Myocyte (in vitro differentiated cells): ENCODE results near the gene PTPN12. TPM values are rescaled to one million over a fixed set of nuclear protein-coding genes. Genes with fewer than 3 reads are reported as not detected.
"Not testable (repeated sequence)": the region's sequence is repeated elsewhere in the genome, so short reads cannot be mapped to it uniquely, and the experiment has no call there.

Experiments used
- DNase-seq: peaks from one replicate; pipeline ENCODE4 v3.0.0-alpha.2; 2012; ENCODE audit warnings: low read depth
- total RNA-seq: library from RNA; depleted of rRNA; stranded (reverse); fragments of >200 nt; gene quantifications from 2 replicates; pipeline ENCODE4 v1.2.3, GENCODE V29; 2014

PTPN12 gene
- total RNA-seq, 1 donor from 2014 or later = 48.9 TPM

DNA sequence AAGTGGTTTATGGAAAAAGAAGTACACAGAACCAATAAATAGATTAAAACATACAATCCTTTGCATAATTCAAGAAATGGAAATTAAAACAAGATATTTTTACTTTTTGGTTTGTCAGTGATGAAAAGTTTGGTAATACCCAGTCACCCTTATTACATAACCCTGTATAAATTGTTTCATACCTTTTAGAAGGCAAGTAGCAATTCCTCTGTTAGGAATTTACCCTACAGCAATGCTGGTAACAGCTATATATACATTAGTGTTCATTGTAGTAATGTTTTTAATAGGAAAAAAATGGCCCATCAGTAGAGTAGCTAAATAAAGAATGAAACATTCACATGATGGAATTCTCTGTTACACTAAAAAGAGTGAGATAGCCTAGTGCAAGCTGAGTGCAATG, 42.7 kb downstream of the PTPN12 start:
- DNase-seq = no peak

GRCh38 chr7:77580762-77581350, 43.8 kb downstream of the PTPN12 start:
- DNase-seq = peak; percentile 45

GRCh38 chr7:77587272-77587671, 50.2 kb downstream of the PTPN12 start:
- peak; percentile 31 for DNase-seq

GRCh38 chr7:77600952-77601351, 63.9 kb downstream of the PTPN12 start:
- DNase-seq = no peak

DNA sequence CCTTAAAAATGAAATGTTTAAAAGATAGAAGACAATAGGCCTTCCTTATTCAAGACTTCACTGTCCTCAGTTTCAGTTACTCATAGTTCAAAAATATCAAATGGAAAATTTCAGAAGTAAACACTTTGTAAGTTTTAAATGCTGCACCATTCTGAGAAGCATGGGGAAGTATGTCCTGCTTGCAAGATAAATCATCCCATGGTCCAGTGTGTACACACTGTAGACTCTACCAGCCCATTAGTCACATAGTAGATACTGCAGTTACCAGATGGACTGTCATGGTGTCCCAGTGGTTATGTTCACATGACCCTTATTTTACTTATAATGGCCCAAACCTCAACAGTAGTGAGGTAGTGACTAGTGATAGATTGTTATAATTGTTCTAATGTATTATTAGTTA, 69.5 kb downstream of the PTPN12 start:
- DNase-seq = no peak

GRCh38 chr7:77619314-77619713, 82.2 kb downstream of the PTPN12 start:
- DNase-seq = no peak

- no peak for DNase-seq
These were observed 89.7 kb downstream of the PTPN12 start for GRCh38 chr7:77626586-77627308.

- DNase-seq = peak; percentile 28
These were observed 90.2 kb downstream of the PTPN12 start for GRCh38 chr7:77627309-77627676.

- no peak for DNase-seq
These were observed 92.7 kb downstream of the PTPN12 start for GRCh38 chr7:77629797-77630196.

DNA sequence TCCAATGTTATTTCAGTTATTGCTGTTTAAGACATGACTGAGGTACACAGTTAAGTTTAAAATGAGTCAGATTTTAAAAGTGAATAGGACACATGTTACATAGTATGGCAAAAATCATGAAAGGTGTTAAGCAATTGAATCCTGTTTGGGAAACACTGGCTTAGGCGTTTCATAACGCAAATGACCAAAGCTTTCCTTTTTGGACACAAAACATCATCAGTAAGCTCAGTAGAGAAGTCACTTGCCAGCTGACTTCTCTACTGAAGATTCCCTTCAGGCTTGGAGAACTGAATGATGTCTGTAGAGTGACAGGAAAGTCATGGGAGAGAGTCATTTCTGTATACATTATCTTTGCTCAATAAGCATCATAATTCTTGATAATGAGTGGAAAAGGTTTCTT, 94.7 kb downstream of the PTPN12 start:
- DNase-seq = no peak

DNA sequence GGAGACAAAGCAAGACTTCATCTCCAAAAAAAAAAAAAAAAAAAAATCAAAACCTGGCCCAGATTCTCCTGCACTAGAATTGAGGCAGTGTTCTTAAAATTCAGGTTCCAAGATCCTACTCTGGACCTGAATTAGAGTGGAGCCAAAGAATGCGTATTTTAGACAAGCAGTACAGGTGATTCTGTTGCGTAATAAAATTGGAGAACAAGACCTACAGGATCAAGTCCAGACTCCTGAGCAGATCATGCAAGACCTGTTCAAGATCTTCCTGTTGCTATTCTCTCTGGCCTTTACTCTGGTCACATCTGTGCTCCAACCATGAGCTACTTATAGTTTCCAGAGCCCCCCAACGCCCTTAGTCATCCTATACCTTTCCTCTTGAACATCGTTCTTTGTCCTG, 107.7 kb downstream of the PTPN12 start:
- no peak for DNase-seq

- no peak for DNase-seq
These were observed 111.7 kb downstream of the PTPN12 start for GRCh38 chr7:77648742-77649338.

DNA sequence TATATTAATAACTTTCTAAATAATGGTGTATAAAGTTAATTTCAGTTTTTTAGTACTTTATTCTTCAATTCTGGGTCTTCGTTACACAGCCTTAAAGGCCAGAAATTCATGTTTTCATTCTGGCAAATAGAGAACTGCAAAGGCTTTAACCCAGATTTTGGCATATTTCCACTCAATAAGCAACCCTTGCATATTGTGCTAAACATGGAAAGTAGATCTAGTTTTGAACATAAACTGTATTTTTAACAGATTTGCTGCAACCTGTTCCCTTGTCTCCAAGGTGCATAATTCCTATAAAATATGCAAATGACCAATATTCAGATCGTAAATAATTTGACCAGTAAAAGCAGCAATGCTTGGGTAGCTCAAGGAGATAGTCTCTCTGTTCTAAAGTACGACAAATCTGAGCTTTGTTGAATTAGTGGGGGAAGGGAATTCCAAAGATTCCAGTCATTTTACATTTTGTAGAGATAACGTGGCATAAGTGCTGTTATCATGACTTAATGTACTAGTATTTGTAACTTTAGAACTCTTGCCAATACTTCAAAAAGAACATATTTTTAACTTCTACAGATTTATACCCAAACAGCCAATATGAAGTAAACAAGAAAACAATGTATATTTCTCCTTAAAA, 112.7 kb downstream of the PTPN12 start:
- DNase-seq = no peak

- peak; percentile 71 for DNase-seq
These were observed 114.6 kb downstream of the PTPN12 start for GRCh38 chr7:77651575-77652162.

DNA sequence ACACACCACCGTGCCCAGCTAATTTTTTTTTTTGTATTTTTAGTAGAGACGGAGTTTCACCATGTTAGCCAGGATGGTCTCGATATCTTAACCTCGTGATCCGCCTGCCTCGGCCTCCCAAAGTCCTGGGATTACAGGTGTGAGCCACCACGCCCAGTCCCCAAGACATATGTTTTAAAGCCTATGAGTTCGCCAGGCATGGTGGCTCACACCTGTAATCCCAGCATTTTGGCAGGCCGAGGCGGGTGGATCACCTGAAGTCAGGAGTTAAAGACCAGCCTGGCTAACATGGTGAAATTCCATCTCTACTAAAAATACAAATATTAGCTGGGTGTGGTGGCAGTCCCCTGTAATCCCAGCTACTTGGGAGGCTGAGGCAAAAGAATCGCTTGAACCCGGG, 115.7 kb downstream of the PTPN12 start:
- DNase-seq = not testable (repeated sequence)

GRCh38 chr7:77653572-77653971, 116.5 kb downstream of the PTPN12 start:
- DNase-seq = no peak

GRCh38 chr7:77655356-77655755, 118.3 kb downstream of the PTPN12 start:
- DNase-seq = no peak

DNA sequence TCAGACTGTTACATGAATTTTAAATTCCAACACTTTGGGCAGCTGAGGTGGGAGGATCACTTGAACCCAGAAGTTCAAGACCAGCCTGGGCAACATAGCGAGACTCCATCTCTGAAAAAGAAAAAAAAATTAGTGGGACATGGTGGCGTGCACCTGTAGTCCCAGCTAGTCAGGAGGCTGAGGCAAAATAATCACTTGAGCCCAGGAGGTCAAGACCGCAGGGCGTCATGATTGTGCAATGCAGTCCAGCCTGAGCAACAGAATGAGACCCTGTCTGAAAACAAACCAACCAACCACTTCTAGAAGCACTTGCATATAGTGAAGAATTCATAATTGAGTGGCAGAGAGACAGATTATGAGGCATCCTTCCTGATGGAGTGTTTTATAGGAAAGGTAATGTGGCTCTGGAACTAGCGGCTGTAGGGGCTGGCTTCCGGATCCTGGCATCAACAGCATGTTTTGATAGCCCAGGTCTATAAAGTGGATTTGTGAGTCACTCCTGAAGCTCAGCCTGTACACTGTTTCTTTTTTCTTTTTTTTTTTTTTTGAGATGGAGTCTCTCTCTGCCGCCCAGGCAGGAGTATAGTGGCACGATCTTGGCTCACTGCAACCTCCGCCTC, 118.9 kb downstream of the PTPN12 start:
- no peak for DNase-seq

DNA sequence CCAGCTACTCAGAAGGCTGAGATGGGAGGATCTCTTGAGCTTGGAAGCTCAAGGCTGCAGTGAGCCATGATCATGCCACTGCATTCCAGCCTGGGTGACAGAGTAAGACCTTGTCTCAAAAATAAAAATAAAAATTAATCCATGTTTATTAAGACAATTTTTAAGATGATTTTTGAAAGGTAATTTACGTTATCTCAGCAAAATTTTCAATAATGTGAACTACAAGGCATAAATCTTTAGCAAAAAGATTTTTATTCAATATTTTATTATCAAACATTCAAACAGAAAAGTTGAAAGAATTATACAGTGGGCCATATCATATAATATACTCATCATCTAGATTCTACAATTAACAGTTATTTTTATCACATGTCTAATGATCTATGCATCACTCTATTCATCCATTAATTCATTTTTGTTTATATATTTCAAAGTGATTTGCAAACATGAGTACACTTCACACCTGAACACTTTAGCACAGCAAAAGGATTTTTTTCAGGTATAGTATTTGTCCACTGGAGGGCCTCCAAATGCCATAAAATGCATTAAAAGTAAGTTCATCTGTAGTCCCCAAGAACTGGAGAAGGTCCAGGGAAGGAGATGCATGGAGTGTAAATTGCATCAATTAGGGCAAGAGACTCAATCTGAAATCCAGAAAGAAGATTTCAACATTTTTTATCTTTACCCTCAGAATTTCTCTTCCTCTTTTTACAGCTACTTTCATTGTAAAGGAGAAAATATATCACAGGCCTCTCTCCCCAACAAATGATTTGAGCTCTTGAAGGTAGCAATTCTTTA, 120.5 kb downstream of the PTPN12 start:
- DNase-seq = peak; percentile 57

DNA sequence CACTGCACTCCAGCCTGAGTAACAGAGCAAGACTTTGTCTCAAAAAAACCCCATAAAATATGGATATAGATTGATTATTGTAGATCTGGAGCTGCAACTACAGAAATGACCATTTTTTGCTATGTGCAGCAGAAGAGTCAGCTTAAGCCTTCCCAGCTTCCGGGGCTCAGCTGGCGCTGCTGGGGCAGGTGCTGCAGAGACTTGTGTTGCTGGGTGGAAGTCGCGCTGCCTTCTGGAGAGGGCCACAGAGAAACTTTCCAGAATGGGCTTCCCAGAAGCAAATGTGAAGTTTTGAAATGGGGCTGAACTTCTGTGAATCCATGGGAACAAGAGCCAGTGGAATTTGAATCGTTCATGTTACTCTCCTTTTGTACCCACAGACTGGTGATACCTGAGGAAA, 121.8 kb downstream of the PTPN12 start:
- no peak for DNase-seq

- DNase-seq = no peak
These were observed 124.7 kb downstream of the PTPN12 start for GRCh38 chr7:77661816-77662215.
